Coronary artery (tissue), 2 donors: ENCODE measurements around the gene CAPZB.

Source experiments
- DNase-seq: peaks from one replicate; pipeline ENCODE4 v3.0.0-alpha.2; 2017; ENCODE audit warnings: low spot score
- H3K27ac ChIP-seq, 2 donors: fragments of 200-600 bp; sonication (generic); one replicate each; pipeline ENCODE4 v1.5.1; 2016 to 2019
- H3K4me3 ChIP-seq: fragments of 200-600 bp; sonication (generic); 2 replicates; pipeline ENCODE4 v1.5.1; 2016; ENCODE audit warnings: mild to moderate bottlenecking, moderate library complexity
- CTCF ChIP-seq: fragments of 200-600 bp; sonication (generic); IDR thresholded peaks from one replicate; pipeline ENCODE4 v1.5.1; 2019; ENCODE audit warnings: antibody characterized with exemption

The CAPZB gene

GRCh38 chr1:19325958-19326747 lies 159.2 kb downstream of the CAPZB start:
- TF ChIP-seq CTCF: no peak
- H3K27ac ChIP-seq: no peak overlapping the region
- no peak for DNase-seq

GRCh38 chr1:19325368-19325957 lies 159.9 kb downstream of the CAPZB start:
- DNase-seq: no peak
- Histone ChIP-seq H3K27ac (no peak overlapping the region), H3K4me3 (no peak overlapping the region)
- no peak for TF ChIP-seq CTCF

More at GRCh38 chr1:19325958-19326747, 159.2 kb downstream of the CAPZB start:
- H3K4me3 ChIP-seq: no peak overlapping the region

- H3K27ac ChIP-seq: no peak overlapping the region
- DNase-seq: no peak
- TF ChIP-seq CTCF: no peak
- H3K4me3 ChIP-seq: no peak overlapping the region
Observed at GRCh38 chr1:19324665-19324990, 160.7 kb downstream of the CAPZB start.

GRCh38 chr1:19323987-19324664 lies 161.2 kb downstream of the CAPZB start:
- no peak for DNase-seq
- Histone ChIP-seq H3K4me3 (no peak overlapping the region), H3K27ac (no peak overlapping the region)
- TF ChIP-seq CTCF: no peak

GRCh38 chr1:19322481-19322880 lies 162.9 kb downstream of the CAPZB start:
- Histone ChIP-seq H3K4me3 (no peak overlapping the region), H3K27ac (no peak overlapping the region)
- no peak for DNase-seq
- TF ChIP-seq CTCF: no peak

GRCh38 chr1:19321071-19321470 lies 164.3 kb downstream of the CAPZB start:
- DNase-seq: no peak
- Histone ChIP-seq H3K27ac (no peak overlapping the region), H3K4me3 (no peak overlapping the region)
- TF ChIP-seq CTCF: no peak
